GM19238 (cell line): ENCODE results near the gene VASN.
A peak's percentile ranks its signal among the peaks of the same experiment; 100 is the strongest.

Source experiments
- DNase-seq: peaks from one replicate; pipeline ENCODE4 v3.0.0; 2011; ENCODE audit warnings: low spot score; ENCODE audit not compliant: insufficient read length

VASN gene

GRCh38 chr16:4401094-4401501, 29.4 kb downstream of the VASN start:
- no peak for DNase-seq

GRCh38 chr16:4401510-4401909, 29.9 kb downstream of the VASN start:
- no peak for DNase-seq

GRCh38 chr16:4402439-4403132, 30.9 kb downstream of the VASN start:
- peak; percentile 93 for DNase-seq

- no peak for DNase-seq
These were observed 31.7 kb downstream of the VASN start for GRCh38 chr16:4403133-4403949.

DNA sequence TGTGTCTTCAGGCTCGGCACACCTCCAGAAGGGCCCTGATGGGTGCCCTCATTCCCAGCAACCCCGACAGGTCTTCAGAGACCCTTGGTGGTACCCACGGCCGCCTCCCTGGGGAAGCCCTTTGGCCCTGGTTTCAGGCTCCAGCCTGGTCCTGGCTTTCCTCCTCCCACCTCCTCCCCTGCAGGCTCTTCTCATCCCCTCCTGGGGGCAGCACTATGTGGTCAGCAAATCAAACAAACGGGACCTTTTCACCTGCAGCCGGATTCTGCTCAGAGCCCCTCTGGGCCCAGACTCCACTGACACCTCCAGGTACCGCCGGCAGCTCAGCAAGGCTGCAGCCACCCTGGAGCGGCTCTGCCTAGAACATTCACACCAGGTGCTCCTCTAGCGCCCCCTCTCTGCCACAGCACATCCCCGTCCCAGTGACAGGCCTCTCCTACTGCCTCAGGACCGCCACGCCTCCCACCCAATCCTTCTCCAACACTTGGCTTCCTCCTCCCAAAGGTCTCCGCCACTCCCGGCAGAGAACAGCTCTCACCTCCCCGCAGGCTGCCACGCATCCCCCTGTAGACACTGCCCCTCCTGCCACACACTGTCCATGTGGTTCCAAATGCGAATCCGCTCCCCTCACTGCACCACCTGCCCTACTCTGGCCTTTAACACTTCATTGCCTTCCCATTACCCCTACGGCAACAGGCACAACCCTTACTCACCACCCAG, 32.8 kb downstream of the VASN start:
- DNase-seq: no peak

GRCh38 chr16:4404967-4405696, 33.5 kb downstream of the VASN start:
- DNase-seq: no peak

- no peak for DNase-seq
These were observed 36.1 kb downstream of the VASN start for GRCh38 chr16:4407543-4408322.

GRCh38 chr16:4408323-4408690, 36.7 kb downstream of the VASN start:
- DNase-seq: no peak

- no peak for DNase-seq
These were observed 37.7 kb downstream of the VASN start for GRCh38 chr16:4409081-4409932.

- no peak for DNase-seq
These were observed 38.9 kb downstream of the VASN start for GRCh38 chr16:4410335-4411075.

DNA sequence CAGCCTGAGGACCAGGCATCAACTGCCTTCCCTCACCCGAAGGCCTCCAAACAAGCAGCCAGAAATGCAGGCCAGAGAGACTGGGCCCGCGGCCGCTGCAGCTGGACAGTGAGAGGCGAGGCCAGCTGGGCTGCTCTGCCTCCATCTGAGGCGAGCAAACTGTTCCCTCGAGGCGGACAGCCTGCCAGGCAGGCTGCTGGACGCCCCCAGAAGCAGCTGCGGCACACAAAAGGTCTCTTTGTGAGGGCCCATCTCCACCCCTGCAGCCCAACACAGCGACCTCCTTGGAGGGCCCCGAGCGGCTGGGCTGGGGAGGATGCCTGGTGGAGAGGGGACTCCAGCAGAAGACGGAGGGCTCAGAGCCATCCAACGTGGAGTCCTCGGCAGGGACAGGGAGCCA, 40.0 kb downstream of the VASN start:
- no peak for DNase-seq

DNA sequence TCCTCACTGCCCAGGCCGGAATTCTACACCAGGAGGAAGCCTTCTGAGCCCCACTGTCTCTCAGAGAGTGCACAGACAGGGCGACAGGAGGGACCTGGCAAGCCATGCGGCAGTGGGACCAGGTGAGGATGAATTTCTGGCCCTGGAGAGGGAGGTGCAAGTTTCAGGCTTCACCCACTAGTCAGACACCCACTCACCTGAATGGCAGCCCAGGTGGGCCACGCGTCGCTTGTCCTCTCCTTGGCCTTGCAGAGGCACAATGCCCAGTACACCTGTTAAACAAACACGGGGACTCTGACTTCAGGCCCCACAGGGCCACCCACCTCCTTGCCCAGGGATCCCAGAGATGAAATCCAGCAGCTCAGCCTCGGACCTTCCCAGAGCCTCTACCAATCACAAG, 40.5 kb downstream of the VASN start:
- DNase-seq: no peak

DNA sequence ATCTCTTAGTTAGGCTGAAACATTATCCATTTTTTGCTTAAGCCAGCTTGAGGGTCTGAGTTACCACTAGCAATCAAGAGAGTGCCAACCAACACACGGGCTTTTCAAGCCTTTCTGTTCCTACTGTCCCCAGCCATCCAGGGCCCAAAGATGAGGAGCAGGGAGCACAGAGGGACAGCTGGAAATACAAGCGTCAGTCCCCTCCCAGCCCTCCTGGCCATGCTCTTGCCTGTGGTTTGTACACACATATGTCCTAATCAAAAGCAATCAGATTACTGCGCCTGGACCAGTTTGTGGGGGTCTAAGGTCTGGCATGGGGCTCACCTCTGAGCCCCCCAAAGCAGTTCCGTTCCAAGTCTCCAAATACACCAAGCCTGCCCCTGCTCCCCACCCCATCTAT, 41.2 kb downstream of the VASN start:
- no peak for DNase-seq

GRCh38 chr16:4414187-4414917, 42.7 kb downstream of the VASN start:
- DNase-seq: peak; percentile 94

DNA sequence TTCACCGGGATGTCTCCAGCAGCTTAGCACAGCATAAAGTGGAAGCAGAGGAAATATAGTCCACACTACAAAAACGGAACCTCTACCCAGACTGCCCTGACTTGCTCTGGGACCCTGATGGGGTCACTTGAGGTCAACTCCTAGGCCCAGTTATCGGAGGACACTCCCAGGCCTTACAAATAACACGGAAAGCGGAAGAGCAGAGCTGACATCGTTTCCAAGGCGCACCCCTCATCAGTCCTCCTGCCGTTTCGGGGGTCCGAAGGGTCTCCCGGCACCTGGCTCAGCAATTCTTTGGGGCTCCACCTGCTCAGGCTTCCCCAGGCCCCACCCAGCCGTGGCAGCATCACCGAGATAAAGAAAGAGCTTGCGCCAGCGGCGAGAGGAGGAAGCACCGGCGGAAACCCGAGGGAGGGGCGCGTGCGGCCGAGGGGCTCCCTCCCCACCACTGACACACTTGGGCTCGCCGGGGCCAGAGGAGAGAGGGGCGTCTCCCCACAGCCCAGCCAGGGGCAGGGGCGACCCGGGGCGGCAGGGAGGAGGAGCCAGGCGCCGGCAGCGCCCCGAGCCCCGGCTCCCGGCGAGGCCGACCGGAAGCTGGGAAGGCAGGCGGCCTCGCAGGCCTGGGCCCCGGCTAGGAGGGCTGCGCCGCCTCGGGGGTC, 44.0 kb downstream of the VASN start:
- DNase-seq: no peak

DNA sequence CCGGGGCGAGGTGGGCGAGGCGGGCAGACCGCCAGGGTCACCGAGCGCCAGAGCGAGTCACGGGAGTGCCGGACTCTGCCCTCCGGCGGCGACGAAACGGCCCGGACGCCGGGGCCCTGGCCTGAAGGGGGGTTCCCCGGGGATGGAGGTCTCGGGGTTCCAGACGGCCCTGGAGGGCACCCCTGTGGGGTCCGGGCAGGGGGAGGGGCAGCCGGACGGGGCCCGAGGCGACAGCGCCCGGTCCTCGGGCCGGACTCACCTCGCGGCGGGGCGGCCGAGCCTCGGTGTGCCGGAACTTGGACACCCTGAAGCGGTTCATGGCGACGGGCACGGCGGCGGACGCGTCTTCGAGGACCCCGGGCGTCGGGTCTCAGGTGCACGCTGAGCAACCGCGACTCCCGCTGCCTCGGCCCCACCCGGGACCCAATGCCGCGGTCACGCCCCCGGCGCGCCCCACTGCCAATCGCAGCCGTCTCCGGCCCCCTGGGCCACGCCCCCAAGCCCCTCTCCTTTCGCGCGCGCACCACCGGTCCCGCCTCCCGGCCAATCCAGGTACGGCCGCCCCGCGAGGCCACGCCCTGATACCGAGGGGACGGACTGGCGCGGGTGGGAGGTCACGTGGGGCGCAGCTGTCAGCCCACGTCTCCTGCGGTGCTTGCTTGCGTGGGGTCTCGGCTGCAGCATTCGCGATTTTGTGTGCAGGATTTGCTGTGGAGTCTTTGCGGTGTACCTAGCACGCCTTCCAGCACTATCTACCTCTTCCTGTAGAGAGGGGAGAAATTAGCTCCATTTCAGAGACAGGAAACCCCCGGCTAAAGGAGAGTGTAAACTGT, 44.8 kb downstream of the VASN start, which contains the start of gene CORO7:
CORO7 (minus strand) TSS at position 397 of the 833 bp plus-strand sequence; CDS start at position 319, 78 bp downstream.
- peak; percentile 93 for DNase-seq

GRCh38 chr16:4419402-4419959, 47.8 kb downstream of the VASN start:
- DNase-seq: no peak
